Nephron (organoid): ENCODE measurements around the gene HADHA.

Experiments
- H3K27ac Mint-ChIP-seq, 3 experiments: 2 replicates each; pipeline ENCODE4 v1.8.0; 2020; ENCODE audit warnings: mixed read lengths in 3 of 3, mild to moderate bottlenecking in 2 of 3, moderate library complexity in 1 of 3
- H3K27me3 Mint-ChIP-seq: 2 replicates; pipeline ENCODE4 v1.8.0; 2021; ENCODE audit warnings: low read depth, mild to moderate bottlenecking, moderate library complexity, mixed read lengths
- H3K36me3 Mint-ChIP-seq: 2 replicates; pipeline ENCODE4 v1.8.0; 2020; ENCODE audit warnings: low read depth, mixed read lengths
- H3K4me1 Mint-ChIP-seq: 2 replicates; pipeline ENCODE4 v1.8.0; 2020; ENCODE audit warnings: mixed read lengths
- H3K4me3 Mint-ChIP-seq, 3 experiments: 2 replicates each; pipeline ENCODE4 v1.8.0; 2020; ENCODE audit warnings: mild to moderate bottlenecking in 3 of 3, mixed read lengths in 3 of 3, moderate library complexity in 2 of 3
- H3K9me3 Mint-ChIP-seq: 2 replicates; pipeline ENCODE4 v1.8.0; 2020; ENCODE audit warnings: mixed read lengths
- CTCF ChIP-seq, 3 experiments: fragments of 200-600 bp; sonication (generic); IDR thresholded peaks; one replicate each; pipeline ENCODE4 v1.5.0; 2021; ENCODE audit warnings: antibody characterized with exemption in 3 of 3; ENCODE audit not compliant: unreplicated experiment in 3 of 3

Gene HADHA

GRCh38 chr2:26215833-26216232 lies 28.6 kb downstream of the HADHA start:
- Mint-ChIP-seq H3K27me3 (no peaks in the 10 kb centered on the region), H3K36me3 (peaks cover 88% of the 10 kb centered on the region)
- TF ChIP-seq CTCF (IDR thresholded peaks at IDR 0.05; ENCODE audit: unreplicated experiment in 3 of 3) = no peak

GRCh38 chr2:26214759-26215158 lies 29.7 kb downstream of the HADHA start:
- H3K4me1 Mint-ChIP-seq = no peaks in the 10 kb centered on the region
- H3K27ac Mint-ChIP-seq = no peak overlapping the region
- peaks cover 82% of the 10 kb centered on the region for H3K36me3 Mint-ChIP-seq
- peaks cover 19% of the 10 kb centered on the region for H3K9me3 Mint-ChIP-seq
- no peak overlapping the region for H3K4me3 Mint-ChIP-seq
- TF ChIP-seq CTCF (IDR thresholded peaks at IDR 0.05; ENCODE audit: unreplicated experiment in 3 of 3) = no peak
- no peaks in the 10 kb centered on the region for H3K27me3 Mint-ChIP-seq

More at GRCh38 chr2:26215833-26216232, 28.6 kb downstream of the HADHA start:
- H3K27ac Mint-ChIP-seq = no peak overlapping the region
- H3K4me1 Mint-ChIP-seq = no peaks in the 10 kb centered on the region
- peaks cover 19% of the 10 kb centered on the region for H3K9me3 Mint-ChIP-seq
- no peak overlapping the region for H3K4me3 Mint-ChIP-seq

DNA sequence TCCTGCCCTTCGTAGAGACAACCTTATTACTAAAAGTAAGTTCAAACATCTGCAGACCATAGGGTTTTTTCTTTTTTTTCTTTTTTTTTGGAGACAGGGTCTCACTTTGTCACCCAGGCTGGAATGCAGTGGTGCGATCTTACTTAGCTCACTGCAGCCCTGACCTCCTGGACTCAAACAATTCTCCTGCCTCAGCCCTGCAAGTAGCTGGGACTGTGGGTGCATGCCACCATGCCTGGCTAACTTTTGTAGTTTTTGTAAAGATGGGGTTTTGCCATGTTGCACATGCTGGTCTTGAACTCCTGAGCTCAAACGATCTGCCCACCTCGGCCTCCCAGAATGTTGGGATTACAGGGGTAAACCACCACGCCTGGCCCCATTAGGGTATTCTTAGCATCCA lies 32.4 kb downstream of the HADHA start:
- no peak for TF ChIP-seq CTCF (IDR thresholded peaks at IDR 0.05; ENCODE audit: unreplicated experiment in 3 of 3)
- no peaks in the 10 kb centered on the region for H3K4me1 Mint-ChIP-seq
- no peak overlapping the region for H3K4me3 Mint-ChIP-seq
- H3K9me3 Mint-ChIP-seq = peaks cover 4% of the 10 kb centered on the region
- no peak overlapping the region for H3K27ac Mint-ChIP-seq
- H3K36me3 Mint-ChIP-seq = peaks cover 76% of the 10 kb centered on the region
- no peaks in the 10 kb centered on the region for H3K27me3 Mint-ChIP-seq

GRCh38 chr2:26203906-26204305 lies 40.5 kb downstream of the HADHA start:
- H3K4me3 Mint-ChIP-seq = no peak overlapping the region
- H3K36me3 Mint-ChIP-seq = peaks cover 70% of the 10 kb centered on the region
- no peak overlapping the region for H3K27ac Mint-ChIP-seq
- no peaks in the 10 kb centered on the region for H3K4me1 Mint-ChIP-seq
- H3K27me3 Mint-ChIP-seq = no peaks in the 10 kb centered on the region
- no peaks in the 10 kb centered on the region for H3K9me3 Mint-ChIP-seq
- TF ChIP-seq CTCF (IDR thresholded peaks at IDR 0.05; ENCODE audit: unreplicated experiment in 3 of 3) = no peak

DNA sequence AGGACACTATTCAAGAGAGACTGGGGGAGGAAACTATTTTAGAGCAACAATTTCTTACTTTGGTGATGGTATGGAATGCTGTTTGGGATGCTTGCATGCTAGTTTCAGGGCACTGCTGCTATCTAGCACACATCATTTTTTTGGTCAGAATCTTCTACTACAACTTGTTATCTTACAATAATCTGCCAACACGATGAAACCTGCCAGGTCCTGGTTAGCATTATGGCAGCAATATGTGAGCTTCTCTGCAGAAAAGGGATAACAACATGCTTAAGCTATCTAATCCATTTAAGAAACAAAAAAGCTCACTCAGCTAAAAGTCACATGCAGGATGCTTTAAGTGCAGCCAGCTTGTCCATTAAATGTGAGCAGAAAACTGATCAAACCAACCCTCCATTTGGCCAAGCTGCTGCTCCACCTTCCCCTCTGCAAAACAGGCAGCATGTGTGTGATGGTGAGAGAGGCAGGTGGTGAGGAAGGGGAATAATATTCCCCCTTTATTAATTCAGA lies 41.4 kb downstream of the HADHA start:
- Mint-ChIP-seq H3K27me3 (no peaks in the 10 kb centered on the region), H3K4me1 (no peaks in the 10 kb centered on the region), H3K36me3 (peaks cover 69% of the 10 kb centered on the region), H3K4me3 (no peak overlapping the region), H3K27ac (no peak overlapping the region), H3K9me3 (no peaks in the 10 kb centered on the region)
- TF ChIP-seq CTCF (IDR thresholded peaks at IDR 0.05; ENCODE audit: unreplicated experiment in 3 of 3) = no peak

GRCh38 chr2:26197516-26197915 lies 46.9 kb downstream of the HADHA start:
- Mint-ChIP-seq H3K4me3 (no peak overlapping the region), H3K36me3 (peaks cover 87% of the 10 kb centered on the region), H3K9me3 (no peaks in the 10 kb centered on the region), H3K27ac (no peak overlapping the region), H3K4me1 (peaks cover 28% of the 10 kb centered on the region), H3K27me3 (no peaks in the 10 kb centered on the region)
- TF ChIP-seq CTCF (IDR thresholded peaks at IDR 0.05; ENCODE audit: unreplicated experiment in 3 of 3) = no peak
